ENCODE results near the gene USF1. TPM values are rescaled to one million over a fixed set of nuclear protein-coding genes. Genes with fewer than 3 reads are reported as not detected.

USF1 gene
- total and polyA plus RNA-seq, 9 of the 15 experiments (the other 6 are each of a cell fraction or from before 2014, with no cell fraction given), result 7.4 to 60.2 (median 54.2) TPM

- TF ChIP-seq ZKSCAN3 (CRISPR knock-in tag; IDR thresholded peaks at IDR 0.05), result no peak
- no peak for TF ChIP-seq ZNF507 (tag; conservative IDR thresholded peaks at IDR 0.05)
- no peak for TF ChIP-seq CLOCK (CRISPR knock-in tag; IDR thresholded peaks at IDR 0.05; ENCODE audit: borderline replicate concordance)
- TF ChIP-seq PHF21A (IDR thresholded peaks at IDR 0.05; ENCODE audit: borderline replicate concordance, low read depth), result no peak
- peak; percentile 71; the same call in 1 of the 2 replicates for TF ChIP-seq ZNF445 (CRISPR knock-in tag; IDR thresholded peaks at IDR 0.05; ENCODE audit: low read depth)
- no peak for TF ChIP-seq POLR3A (IDR thresholded peaks at IDR 0.05; ENCODE audit: borderline replicate concordance, extremely low read depth, insufficient read depth, insufficient read length)
- TF ChIP-seq SMARCC2 (IDR thresholded peaks at IDR 0.05; ENCODE audit: low read depth), result no peak
- TF ChIP-seq ZNF512 (tag; IDR thresholded peaks at IDR 0.05), result no peak
- no peak; the same call in 1 of the 2 replicates for TF ChIP-seq ZKSCAN8 (CRISPR knock-in tag; IDR thresholded peaks at IDR 0.05)
- TF ChIP-seq ZNF280A (IDR thresholded peaks at IDR 0.05; ENCODE audit: low read depth, partially characterized antibody), result no peak
- no peak for TF ChIP-seq RAD51 (IDR thresholded peaks at IDR 0.05; ENCODE audit: borderline replicate concordance, low read depth)
- TF ChIP-seq ID3 (CRISPR knock-in tag; IDR thresholded peaks at IDR 0.05), result no peak
- peak; percentile 91 for TF ChIP-seq ID3 (tag; IDR thresholded peaks at IDR 0.05)
- peak; percentile 81 for TF ChIP-seq NCOR1 (IDR thresholded peaks at IDR 0.05)
- no peak for TF ChIP-seq ZZZ3 (IDR thresholded peaks at IDR 0.05)
- no peak for TF ChIP-seq HIVEP1 (CRISPR knock-in tag; IDR thresholded peaks at IDR 0.05)
- no peak for TF ChIP-seq BCLAF1 (IDR thresholded peaks at IDR 0.05; ENCODE audit: borderline replicate concordance in 1 of 2, control insufficient read depth in 1 of 2, low read depth in 2 of 2, low read length in 1 of 2)
Observed at GRCh38 chr1:161045736-161046604, at the start of gene USF1 (continued).
